Cardiac fibroblast (primary cell): Measurements from ENCODE around the gene NR2F1-AS1.

Source experiments
- DNase-seq, 2 donors: peaks; one replicate each; pipeline versions ENCODE4 v3.0.0 to v3.0.0-alpha.2; 2010; ENCODE audit warnings: low read depth in 2 of 2
- H3K4me3 ChIP-seq, 2 donors: replicated peaks in 1 of 2; 1 replicate in 1 of 2; 2 replicates in 1 of 2; pipeline ENCODE4 v1.5.1; 2011; ENCODE audit warnings: low read depth in 2 of 2, low read length in 2 of 2, mild to moderate bottlenecking in 2 of 2, moderate library complexity in 1 of 2
- TF ChIP-seq, protein P1 (sequence below): IDR thresholded peaks from one replicate; pipeline ENCODE4 v1.5.1; 2011; ENCODE audit warnings: low read depth, mild to moderate bottlenecking, low read length, inconsistent platforms

NR2F1-AS1 gene

GRCh38 chr5:93598091-93599000, 17.3 kb upstream of the NR2F1-AS1 start:
- no peak overlapping the region for H3K4me3 ChIP-seq
- DNase-seq = no peak
- TF ChIP-seq, protein P1, sequence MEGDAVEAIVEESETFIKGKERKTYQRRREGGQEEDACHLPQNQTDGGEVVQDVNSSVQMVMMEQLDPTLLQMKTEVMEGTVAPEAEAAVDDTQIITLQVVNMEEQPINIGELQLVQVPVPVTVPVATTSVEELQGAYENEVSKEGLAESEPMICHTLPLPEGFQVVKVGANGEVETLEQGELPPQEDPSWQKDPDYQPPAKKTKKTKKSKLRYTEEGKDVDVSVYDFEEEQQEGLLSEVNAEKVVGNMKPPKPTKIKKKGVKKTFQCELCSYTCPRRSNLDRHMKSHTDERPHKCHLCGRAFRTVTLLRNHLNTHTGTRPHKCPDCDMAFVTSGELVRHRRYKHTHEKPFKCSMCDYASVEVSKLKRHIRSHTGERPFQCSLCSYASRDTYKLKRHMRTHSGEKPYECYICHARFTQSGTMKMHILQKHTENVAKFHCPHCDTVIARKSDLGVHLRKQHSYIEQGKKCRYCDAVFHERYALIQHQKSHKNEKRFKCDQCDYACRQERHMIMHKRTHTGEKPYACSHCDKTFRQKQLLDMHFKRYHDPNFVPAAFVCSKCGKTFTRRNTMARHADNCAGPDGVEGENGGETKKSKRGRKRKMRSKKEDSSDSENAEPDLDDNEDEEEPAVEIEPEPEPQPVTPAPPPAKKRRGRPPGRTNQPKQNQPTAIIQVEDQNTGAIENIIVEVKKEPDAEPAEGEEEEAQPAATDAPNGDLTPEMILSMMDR = no peak

GRCh38 chr5:93596676-93597490, 15.9 kb upstream of the NR2F1-AS1 start:
- DNase-seq = no peak
- H3K4me3 ChIP-seq = no peak overlapping the region
- TF ChIP-seq, protein P1 = no peak

- no peak overlapping the region for H3K4me3 ChIP-seq
- TF ChIP-seq, protein P1 = no peak
- DNase-seq = no peak
Observed at GRCh38 chr5:93596310-93596675, 15.3 kb upstream of the NR2F1-AS1 start.

- no peak overlapping the region for H3K4me3 ChIP-seq
- no peak for DNase-seq
- TF ChIP-seq, protein P1 = no peak
Observed at GRCh38 chr5:93595420-93596147, 14.6 kb upstream of the NR2F1-AS1 start.

DNA sequence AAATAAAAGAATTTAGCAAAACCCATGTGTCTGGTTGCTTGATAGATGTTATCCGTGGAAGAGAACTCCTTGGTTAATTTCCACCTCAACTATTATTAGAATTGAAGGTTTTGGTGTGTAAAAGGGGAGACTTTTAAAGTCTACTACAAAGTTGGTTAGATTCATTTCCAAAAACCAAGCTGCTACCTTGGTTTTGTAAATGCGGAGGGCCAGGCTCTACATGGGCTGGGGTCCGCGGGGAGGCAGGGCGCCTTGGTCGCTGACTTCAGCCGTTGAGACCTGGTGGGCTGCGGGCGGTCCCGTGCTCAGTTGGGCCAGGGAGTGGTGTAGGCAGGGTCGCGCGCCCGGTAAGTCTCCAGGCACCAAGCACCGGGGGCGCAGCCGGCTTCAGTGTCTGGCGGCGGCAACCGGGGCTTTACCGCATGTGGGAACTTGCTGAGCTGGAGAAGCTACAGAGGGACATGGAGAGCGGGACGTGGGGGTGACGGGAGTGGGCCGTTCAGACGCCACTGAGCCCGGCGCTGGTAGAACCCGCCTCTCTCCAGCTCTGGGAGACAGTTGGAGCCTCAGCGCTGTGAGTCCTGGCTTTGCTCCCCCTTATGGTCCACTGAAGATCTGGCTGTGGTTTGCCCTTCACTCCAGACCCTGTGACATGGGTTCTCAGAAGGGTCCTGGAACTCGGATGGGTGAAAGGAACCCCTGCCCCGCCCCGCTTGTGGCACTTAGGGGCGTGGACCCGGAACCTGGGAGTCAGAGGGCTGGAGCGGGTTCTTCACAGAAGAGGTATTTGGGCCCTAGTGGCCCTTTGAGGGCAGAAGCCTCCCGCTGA, 13.8 kb upstream of the NR2F1-AS1 start:
- TF ChIP-seq, protein P1 = no peak
- H3K4me3 ChIP-seq = no peak overlapping the region
- DNase-seq = no peak
